ENCODE measurements around the gene SLC39A7.

- TF ChIP-seq, protein P1, sequence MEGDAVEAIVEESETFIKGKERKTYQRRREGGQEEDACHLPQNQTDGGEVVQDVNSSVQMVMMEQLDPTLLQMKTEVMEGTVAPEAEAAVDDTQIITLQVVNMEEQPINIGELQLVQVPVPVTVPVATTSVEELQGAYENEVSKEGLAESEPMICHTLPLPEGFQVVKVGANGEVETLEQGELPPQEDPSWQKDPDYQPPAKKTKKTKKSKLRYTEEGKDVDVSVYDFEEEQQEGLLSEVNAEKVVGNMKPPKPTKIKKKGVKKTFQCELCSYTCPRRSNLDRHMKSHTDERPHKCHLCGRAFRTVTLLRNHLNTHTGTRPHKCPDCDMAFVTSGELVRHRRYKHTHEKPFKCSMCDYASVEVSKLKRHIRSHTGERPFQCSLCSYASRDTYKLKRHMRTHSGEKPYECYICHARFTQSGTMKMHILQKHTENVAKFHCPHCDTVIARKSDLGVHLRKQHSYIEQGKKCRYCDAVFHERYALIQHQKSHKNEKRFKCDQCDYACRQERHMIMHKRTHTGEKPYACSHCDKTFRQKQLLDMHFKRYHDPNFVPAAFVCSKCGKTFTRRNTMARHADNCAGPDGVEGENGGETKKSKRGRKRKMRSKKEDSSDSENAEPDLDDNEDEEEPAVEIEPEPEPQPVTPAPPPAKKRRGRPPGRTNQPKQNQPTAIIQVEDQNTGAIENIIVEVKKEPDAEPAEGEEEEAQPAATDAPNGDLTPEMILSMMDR (IDR thresholded peaks at IDR 0.05; ENCODE audit: low read depth, low read length), result no peak
- TF ChIP-seq POLR2A (IDR thresholded peaks at IDR 0.05; ENCODE audit: extremely low read depth, insufficient read length), result no peak
- TF ChIP-seq MYC (IDR thresholded peaks at IDR 0.05; ENCODE audit: low read depth, low read length), result no peak
Measured at GRCh38 chr6:33204415-33205190, 3.9 kb downstream of the SLC39A7 start, which contains the start of gene HSD17B8.

All from NB4 (cell line).